NK-92 (cell line): ENCODE data around the gene SIAH2.

Experiments
- DNase-seq: peaks from one replicate; lab custom pipeline; 2025; ENCODE audit not compliant: unreplicated experiment; lab: John Stamatoyannopoulos, UW

SIAH2 gene

DNA sequence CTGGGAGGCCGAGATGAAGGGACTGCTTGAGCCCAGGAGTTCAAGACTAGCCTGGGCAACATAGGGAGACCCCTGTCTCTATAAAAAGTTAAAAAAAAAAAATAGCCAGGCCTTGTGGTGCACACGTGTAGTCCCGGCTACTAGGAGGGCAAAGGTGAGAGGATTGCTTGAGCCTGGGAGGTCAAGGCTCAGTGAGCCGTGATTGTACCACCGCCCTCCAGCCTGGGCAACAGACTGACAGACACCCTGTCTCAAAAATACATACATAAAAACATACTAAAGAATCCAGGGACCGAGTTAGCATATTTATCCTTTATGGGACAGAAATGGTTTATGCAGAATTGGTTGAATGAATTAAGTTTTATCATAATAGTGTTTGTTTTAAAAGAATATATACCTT, 13.7 kb downstream of the SIAH2 start:
- no peak for DNase-seq

DNA sequence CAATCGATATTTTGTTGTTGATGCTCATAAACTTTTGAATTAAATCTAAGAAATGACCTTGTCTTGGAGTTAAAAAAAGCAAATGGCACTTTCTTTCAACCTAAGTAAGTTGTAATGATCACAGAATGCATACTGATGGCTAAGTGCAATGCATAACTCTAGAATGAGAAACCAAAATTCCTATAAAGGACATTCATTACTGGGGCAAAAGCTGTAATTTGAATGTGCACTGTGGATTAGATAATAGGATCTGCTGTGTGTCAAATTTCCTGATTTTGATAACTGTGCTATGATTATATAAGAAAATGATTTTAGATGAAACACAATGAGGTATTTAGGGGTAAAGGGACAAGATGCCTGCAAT, 14.3 kb downstream of the SIAH2 start:
- no peak for DNase-seq

DNA sequence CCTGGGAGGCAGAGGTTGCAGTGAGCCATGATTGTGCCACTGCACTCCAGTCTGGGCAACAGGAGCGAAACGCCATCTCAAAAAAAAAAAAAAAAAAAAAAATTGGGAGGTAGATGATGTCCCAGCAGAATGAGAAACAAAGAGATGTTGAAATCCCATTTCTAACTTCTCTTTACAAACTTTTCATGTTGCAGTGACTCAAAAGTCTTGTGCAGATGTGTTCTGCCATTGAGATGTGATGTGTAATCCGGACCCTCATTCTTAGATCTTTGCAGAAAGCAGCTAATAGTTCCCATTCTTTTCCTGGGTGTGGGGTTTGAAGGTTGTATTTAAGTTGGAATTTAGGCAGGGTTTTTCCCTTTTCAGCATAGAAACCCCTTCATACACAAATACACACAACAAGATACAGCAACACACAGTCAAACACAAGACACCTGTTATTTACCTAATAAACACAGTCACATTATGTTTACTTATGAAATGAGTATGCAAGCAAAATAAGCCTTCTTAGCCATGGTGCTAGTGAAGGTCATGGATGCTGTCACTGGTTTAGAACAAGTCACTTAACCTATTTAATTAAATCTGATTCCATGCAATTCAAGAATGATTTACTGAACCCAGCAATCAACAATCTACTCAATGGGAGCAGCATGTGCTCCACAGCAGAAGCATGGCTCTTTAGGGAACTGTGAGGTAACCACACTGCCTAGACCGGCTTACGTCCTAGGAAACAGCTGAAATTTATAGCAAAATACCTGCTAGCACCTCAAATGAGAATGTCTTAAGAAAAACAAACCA, 14.9 kb downstream of the SIAH2 start:
- DNase-seq: no peak

DNA sequence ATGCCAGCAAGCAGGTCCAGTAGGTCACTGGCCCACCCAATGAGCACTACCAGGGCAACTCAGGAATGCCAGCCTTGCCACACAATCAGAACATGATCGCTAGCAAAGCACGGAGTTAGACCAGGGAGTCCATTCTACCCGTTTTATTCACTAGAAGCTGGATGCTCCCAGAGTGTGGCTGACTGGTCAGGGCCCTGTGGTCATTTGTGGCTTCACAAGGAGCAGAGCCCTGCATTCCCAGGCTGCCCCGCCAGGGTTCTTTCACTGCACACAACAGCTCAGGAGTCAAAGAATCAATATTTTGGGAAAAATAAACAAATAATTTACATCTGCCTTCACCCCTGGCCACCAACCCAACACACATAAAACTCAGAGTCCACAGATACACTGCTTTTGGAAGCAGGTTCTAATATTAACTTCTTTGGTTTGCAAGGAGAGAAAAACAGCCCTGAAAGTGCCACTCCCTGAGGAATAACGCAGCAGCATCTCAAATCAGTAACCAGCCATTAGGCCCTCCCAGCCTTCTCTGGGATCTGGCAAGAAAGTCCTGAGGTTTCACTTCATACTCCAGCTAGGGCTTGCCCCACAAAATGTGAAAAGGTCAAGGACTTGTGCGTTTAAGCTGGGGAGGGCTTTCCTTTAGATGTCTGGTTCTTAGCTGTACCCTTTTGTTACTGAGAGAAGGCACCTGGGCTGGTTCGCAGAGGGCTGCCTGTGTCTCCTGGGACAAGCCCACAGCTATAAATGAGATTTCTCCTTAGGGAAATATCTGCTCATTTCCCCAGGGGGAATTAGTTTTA, 16.0 kb downstream of the SIAH2 start:
- DNase-seq: no peak

DNA sequence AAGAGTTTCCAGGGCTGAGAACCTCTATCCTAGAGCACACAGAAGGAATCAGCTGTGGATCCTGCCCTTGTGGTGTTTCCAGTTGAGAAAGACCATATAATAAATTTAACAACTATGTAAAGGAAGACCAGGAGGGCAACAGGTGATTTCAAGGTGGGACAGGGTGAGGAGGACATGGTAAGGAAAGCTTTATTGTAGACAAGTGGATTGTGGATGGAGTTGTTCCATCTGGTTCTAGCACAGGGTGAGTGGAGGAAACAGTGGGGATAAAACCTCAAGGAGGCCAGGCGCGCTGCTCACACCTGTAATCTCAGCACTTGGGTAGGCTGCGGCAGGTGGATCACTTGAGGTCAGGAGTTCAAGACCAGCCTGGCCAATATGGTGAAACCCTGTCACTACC, 17.1 kb downstream of the SIAH2 start:
- DNase-seq: no peak

DNA sequence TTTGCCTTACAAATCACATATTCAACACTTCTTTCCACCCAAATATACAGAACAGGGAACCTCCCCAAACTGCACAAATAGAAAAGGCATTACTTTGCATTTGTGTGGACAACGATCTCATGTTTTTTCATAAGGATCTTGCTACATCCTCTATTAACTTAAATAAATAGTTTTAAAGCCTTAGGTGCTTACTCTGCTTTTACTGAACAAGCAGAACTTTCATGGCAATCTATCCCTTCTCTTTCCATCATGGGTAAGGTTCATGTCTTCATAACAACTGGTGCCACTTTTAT, 18.1 kb downstream of the SIAH2 start:
- no peak for DNase-seq

DNA sequence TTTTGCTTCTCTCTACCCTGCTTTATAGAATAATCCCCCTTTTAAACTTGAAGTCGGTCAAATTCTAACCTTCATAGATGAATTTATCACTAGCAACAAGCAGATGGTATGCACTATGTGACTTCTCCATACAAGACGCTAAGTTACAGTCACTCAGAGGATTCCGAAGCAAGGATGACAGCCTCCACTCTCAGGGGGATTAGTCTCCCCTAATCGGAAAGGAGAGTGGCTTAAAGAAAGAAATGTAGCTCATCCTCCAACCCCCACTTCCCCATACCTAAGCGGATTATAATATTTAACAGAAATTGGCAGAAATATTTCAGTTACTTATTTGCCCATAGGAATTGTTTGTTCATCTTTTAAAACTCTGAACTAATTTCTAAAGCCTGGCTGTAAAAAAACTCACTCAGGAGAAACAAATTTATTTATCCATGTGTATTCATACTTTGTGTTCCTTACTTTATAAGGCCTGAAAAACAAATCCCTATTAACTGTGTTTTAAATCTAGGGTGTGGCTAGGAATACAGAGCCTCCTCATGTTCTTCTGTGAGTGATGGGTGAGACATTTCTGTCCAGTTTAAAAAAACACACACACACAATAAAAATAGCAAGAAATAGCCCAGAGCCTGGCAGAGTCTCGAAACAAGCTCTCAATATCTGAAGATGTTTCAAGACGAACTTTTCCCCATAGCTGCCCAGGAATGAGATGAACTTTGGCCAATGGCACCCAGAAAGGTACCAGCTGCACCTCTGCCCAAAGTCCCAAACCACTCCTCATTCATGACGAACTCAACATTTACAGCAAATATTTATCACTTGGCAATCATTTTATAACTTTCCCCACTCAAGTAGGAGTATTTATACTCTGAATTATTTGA, 18.7 kb downstream of the SIAH2 start:
- no peak for DNase-seq

DNA sequence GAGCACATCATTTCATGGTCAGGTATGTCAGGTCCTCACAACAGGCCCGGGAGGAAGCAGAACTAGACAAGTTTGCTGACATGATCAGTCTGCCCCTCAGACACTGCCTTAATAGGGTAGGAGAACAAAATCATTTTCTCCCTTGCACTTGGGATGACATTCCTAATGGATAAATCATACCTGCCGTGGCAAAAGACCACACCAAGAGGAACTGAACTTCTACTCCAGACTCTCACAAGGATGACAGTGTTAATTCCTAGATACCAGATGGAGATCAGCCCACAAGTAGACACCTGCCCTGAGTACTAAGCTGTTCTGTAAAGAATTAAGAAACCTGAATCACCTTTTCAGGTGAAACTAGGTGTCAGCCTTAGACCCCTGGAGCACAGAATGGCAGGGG, 19.5 kb downstream of the SIAH2 start:
- DNase-seq: no peak

DNA sequence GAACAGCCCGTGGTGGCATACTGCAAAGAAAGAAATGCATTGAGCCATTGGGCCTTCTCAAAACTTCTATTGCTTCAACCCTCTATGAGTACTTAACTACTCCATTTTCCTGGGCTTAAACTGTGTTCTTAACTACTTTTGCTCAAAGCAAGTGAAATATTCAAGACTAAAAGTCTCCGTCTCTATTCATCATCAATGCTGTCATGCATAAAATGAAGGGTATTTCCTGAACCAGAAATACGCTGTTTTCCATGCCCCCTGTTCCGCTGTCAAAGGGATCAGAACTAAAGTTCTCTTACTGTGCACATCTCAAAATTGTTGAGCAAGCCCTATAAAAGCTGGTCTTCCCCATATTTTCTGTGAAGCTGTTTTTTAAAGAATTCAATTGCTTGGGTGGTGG, 20.3 kb downstream of the SIAH2 start:
- DNase-seq: no peak

DNA sequence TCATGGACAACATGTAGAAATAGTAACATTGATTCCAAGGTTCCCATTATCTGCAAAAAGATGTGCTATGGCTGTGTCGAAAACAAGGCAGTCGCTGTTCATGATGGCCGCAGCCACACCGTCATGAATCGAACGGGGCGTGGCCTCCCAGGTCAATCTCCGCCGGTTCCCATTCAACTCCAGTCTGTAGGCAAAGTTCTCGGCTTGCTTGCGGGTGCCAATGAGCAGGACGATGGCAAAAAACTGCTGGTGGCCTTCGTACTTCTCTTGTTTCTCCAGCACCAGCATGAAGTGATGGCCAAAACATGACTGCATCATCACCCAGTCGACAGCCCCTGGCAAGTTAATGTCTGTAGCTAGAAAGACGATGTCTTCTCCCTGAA, 20.8 kb downstream of the SIAH2 start:
- no peak for DNase-seq

DNA sequence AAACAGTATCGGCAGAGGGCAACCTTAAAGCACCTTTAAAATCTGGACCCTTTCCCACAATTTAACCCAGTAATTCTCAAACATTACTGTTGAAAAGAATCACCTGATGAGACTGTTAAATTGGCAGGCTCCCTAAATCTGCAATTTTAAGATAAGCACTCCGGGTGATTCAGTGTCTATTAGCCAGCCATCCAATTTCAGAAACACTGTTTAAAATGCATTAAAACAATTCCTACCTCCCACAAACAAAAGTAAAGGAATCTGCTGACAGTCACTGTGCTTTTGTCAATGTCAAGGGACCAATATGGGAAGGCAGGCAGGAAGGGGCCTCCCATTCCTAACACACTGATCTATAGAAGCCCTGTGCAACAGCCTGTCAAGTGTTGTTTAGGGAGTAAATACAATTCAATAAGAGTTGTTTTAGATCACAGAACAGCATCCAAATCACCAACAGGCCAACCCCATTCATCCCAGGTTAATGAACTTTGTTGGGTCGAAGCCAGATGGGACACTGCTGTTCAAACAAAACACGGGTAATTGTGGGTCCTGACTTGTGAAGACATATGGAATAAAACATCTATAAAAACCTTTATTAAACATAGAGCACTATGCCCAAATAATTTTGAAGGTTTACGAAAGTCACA, 21.4 kb downstream of the SIAH2 start:
- DNase-seq: no peak

DNA sequence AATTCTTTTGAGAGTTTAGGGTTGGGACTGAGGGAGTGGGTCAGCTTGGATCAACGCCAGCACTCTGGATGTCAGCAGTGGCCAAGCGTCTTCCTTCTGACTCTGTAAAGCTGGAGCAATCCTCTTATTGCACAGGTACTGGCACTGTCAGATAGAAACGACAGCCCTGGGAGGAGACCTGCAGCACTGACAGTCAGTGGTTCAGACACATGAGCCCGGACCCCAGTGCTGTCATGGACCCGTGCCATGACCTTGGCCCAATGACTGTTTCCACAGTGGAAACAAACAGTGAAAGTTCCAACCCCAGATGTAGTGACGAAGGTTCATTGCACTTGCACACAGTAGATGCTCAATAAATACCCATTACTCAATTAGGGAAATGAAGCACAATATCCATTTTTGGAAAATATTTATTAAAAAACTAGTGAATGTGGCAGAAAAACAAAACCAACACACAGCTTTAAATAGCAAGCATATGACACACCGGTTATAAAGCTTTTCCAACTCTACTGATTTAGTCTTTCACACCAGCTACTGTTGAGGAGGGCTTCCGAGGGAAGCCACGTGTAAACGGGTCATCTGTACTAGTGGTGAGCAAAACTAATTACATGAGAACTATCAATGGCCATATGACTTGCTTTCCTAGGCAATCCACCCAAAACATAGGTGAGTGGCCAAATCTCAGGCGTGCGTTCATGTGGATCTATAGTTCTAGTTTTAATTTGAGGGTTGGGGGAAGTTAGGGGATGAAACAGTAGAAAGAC, 22.1 kb downstream of the SIAH2 start:
- no peak for DNase-seq

DNA sequence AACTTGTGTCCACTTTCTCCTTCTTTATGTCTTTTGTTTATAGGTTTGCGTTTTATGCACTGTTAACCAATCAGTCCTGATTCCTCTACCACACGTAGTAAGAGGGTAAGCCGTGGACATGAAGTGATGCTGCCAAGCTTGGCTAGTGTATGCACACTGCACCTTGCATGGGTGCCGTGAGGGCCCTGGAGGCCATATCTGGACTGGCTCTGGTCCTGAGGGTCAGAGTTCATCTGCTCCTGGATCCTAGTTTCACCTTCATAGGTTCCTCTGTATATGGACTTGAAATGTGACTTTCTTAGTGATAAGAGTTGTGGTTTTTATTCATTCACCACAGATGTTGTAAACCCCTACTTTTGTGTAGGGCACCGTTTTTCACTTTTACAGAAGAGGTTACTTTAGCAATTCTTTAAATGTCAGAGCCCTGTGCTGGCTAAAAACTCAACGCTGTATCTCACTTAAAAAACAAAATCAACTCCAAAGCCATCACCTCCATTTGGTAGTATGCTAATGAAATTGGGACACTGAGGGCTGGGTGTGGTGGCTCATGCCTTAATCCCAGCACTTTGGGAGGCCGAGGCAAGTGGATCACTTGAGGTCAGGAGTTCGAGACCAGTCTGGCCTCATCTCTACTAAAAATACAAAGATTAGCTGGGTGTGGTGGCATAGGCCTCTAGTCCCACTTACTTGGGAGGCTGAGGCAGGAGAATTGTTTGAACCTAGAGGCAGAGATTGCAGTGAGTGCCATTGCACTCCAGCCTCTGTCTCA, 22.9 kb downstream of the SIAH2 start:
- DNase-seq: no peak

DNA sequence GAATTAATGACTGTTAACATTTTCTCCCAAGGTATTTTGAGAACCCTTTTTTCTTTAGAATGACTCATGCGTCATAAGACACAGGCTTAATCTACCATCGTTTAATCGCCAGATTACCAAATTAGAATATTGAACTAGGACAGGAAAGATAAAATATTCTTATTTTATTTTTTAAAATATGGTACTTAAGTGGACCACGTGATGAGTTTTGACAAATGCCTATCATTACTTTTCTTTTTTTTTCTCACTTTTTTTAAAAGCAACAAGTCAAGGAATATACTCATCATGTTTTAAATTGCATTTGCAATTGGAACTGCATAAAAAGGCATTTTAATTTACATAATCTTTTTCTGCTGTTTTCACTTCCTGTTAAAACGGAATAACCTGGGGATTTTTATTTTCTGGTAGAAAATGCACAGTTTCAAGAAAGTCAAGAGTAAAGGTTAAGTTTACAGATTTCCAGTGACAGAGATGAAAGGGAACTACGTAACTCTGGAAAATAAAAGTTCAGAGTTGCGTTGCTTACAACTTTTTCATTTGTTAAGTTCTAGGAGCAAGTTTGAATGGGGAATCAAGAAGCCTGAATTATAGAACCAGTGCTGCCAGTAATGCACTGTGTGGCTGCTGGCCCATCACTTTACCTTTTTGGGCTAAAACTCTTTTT, 23.6 kb downstream of the SIAH2 start:
- no peak for DNase-seq

DNA sequence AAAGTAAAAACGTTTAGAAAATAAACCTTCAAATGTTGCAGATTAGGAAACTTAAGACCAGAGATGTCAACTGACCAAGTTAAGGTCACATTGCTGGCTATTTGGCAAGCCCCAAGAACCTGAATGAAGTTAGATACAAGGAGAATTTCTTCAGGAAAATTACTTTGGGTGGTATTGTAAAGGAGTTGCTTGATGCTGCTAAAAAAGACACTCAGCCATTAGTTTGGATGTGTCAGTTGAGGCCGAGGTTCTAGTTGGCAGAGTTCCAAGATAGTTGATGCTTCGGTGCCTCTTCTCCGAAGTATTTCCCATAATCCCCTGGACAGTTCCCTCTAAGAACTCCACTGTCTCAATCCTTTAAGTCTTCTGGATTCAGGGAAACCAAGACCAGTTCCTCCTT, 24.3 kb downstream of the SIAH2 start:
- no peak for DNase-seq

DNA sequence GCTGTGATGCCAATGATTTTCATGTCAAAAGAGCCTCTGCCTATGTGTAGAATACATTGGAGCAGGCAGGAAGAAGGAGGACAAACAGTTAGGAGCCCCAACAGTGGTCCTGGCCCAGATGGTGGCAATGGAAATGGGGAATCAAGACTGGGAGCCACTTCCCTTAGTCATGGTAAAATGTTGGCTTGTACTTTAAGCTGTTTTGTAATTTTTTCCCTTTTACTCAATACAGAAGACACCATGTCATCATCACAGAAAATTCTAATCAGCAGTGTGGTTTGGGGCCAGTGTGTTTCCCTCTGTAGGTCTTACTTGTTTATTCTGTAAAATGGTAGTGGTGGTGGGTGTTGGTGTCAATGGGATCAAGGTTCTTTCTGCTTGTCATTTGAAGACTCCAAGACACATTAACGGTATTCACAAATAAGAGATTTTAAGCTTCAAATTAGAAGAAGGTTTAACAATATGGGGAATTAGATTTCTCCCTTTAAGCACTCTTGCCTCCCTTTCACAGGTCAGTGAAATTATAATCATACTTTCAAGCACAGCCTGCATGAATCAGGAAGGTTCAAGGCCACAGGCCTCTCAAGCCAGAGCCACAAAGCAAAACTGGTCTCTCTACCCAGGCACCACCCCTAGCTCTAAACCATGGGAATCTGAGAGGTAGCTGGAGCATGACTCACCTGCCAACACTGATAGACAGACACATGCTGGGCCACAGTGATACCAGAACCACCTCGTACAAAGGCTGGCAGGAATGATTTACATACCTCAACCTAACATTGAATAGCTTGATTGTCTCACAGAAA, 24.9 kb downstream of the SIAH2 start:
- DNase-seq: no peak

DNA sequence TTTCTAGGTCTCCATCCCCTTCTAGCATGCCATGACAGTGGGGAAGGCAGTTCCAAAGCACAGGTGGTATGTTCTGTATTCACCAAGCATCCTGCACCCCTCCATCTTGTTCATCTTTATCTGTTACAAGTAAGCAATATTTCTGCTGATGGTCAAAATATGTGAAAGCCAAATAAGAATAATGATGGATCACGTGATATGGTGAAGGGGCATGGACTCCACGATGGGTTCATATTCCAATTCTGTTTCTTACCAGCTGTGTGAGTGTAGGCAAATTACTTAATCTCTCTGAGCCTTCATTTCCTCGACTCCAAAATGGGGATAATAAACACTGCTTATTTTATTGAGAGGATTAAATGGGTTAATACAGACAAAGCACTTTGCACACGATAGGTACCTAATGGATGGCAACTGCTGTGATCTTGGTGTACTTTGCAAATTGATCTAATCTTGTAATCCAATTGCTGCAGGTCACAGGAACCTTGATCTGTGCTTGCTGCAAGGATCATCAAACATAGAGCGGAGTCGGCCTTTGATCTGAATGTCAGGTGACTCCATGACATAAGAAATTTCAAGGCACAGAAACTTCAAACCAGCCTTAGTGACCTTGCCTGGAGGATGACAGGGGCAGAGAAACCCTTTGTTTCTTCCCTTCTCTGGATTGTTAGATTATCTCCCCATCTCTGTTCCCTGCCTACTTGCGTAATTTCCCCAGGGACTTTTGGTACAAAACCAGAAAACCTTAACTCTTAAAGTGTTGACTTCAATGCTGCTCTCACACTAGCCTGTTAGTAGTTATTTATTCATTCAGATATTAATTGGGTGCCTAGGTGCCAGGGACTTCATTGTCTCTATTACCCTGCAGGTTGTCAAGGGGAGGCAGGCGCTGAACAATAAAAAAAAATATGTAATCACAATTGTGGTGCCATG, 25.8 kb downstream of the SIAH2 start:
- DNase-seq: no peak
